ENCODE results near the gene SEMA5B. TPM values are rescaled to one million over a fixed set of nuclear protein-coding genes. Genes with fewer than 3 reads are reported as not detected.

Gene SEMA5B
- polyA plus RNA-seq, 1 donor from 2014 or later: 7.0 TPM

- TF ChIP-seq CTCF (IDR thresholded peaks at IDR 0.05; ENCODE audit: poor library complexity, severe bottlenecking): no peak
- no peak for TF ChIP-seq SMC3 (conservative IDR thresholded peaks at IDR 0.05; ENCODE audit: poor library complexity)
- no peak for TF ChIP-seq EP300 (conservative IDR thresholded peaks at IDR 0.05; ENCODE audit: poor library complexity, severe bottlenecking)
- no peak for TF ChIP-seq EZH2 (IDR thresholded peaks at IDR 0.05; ENCODE audit: borderline replicate concordance, insufficient read depth, low read length, poor library complexity, severe bottlenecking)
- TF ChIP-seq RAD21 (conservative IDR thresholded peaks at IDR 0.05): no peak
- TF ChIP-seq TAF1 (IDR thresholded peaks at IDR 0.05; ENCODE audit: low read depth): no peak
- Histone ChIP-seq H3K36me3 (ENCODE audit: insufficient read depth, low read length) (no peaks in the 10 kb centered on the region), H3K4me2 (ENCODE audit: low read length) (no peak overlapping the region), H3F3A (ENCODE audit: insufficient read depth, low read length, poor library complexity, severe bottlenecking) (no peaks in the 10 kb centered on the region), H2AFZ (ENCODE audit: low read depth, low read length) (no peak overlapping the region), H3K9me2 (ENCODE audit: insufficient read depth, low read length) (no peaks in the 10 kb centered on the region), H3K4me3 (ENCODE audit: low read length) (no peak overlapping the region), H3K79me2 (replicated peaks; ENCODE audit: insufficient read depth, low read length) (no peaks in the 10 kb centered on the region), H3K9me3 (ENCODE audit: low read length) (no peaks in the 10 kb centered on the region), H3K27ac (ENCODE audit: low read length) (no peak overlapping the region), H4K20me1 (ENCODE audit: insufficient read depth) (no peaks in the 10 kb centered on the region), H3K27me3 (ENCODE audit: insufficient read depth, low read depth, low read length) (no peaks in the 10 kb centered on the region), H3K9ac (ENCODE audit: low read length) (no peak overlapping the region)
These were observed 145.1 kb downstream of the SEMA5B start for GRCh38 chr3:122882361-122882947.

DNA sequence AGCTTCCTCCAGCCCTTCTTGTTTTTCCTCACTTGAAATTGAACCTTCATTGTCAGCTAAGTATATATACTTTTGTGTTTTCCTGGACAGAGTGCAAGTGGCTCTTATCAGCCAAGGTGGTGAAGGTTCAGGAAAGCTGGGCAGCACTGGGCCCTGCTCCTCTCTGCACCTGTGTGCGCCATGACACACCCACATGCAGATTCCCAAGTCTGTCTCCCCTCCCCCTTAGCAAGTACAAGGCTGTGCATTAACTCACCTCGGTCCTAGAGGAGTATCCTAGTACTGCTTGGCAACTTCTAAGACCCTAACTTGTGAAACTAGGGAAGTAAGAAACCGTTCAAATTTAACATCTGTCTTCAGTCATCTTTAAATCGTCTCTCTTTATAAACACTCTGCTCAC is 146.9 kb downstream of the SEMA5B start:
- no peak overlapping the region for H3K4me2 ChIP-seq (ENCODE audit: low read length)
- no peak for TF ChIP-seq CTCF (IDR thresholded peaks at IDR 0.05; ENCODE audit: poor library complexity, severe bottlenecking)
- no peak for TF ChIP-seq EZH2 (IDR thresholded peaks at IDR 0.05; ENCODE audit: borderline replicate concordance, insufficient read depth, low read length, poor library complexity, severe bottlenecking)
- TF ChIP-seq, protein P1, sequence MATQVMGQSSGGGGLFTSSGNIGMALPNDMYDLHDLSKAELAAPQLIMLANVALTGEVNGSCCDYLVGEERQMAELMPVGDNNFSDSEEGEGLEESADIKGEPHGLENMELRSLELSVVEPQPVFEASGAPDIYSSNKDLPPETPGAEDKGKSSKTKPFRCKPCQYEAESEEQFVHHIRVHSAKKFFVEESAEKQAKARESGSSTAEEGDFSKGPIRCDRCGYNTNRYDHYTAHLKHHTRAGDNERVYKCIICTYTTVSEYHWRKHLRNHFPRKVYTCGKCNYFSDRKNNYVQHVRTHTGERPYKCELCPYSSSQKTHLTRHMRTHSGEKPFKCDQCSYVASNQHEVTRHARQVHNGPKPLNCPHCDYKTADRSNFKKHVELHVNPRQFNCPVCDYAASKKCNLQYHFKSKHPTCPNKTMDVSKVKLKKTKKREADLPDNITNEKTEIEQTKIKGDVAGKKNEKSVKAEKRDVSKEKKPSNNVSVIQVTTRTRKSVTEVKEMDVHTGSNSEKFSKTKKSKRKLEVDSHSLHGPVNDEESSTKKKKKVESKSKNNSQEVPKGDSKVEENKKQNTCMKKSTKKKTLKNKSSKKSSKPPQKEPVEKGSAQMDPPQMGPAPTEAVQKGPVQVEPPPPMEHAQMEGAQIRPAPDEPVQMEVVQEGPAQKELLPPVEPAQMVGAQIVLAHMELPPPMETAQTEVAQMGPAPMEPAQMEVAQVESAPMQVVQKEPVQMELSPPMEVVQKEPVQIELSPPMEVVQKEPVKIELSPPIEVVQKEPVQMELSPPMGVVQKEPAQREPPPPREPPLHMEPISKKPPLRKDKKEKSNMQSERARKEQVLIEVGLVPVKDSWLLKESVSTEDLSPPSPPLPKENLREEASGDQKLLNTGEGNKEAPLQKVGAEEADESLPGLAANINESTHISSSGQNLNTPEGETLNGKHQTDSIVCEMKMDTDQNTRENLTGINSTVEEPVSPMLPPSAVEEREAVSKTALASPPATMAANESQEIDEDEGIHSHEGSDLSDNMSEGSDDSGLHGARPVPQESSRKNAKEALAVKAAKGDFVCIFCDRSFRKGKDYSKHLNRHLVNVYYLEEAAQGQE (IDR thresholded peaks at IDR 0.05; ENCODE audit: borderline replicate concordance): no peak
- no peak for TF ChIP-seq MXI1 (conservative IDR thresholded peaks at IDR 0.05; ENCODE audit: poor library complexity, severe bottlenecking)
- TF ChIP-seq TAF1 (IDR thresholded peaks at IDR 0.05; ENCODE audit: low read depth): no peak
- no peak for TF ChIP-seq EP300 (conservative IDR thresholded peaks at IDR 0.05; ENCODE audit: poor library complexity, severe bottlenecking)
- TF ChIP-seq POLR2AphosphoS5 (IDR thresholded peaks at IDR 0.05): no peak
- no peak for TF ChIP-seq RAD21 (conservative IDR thresholded peaks at IDR 0.05)
- TF ChIP-seq SMC3 (conservative IDR thresholded peaks at IDR 0.05; ENCODE audit: poor library complexity): no peak
- no peaks in the 10 kb centered on the region for H3F3A ChIP-seq (ENCODE audit: insufficient read depth, low read length, poor library complexity, severe bottlenecking)
- no peak overlapping the region for H3K27ac ChIP-seq (ENCODE audit: low read length)
- H3K36me3 ChIP-seq (ENCODE audit: insufficient read depth, low read length): no peaks in the 10 kb centered on the region
- H4K20me1 ChIP-seq (ENCODE audit: insufficient read depth): no peaks in the 10 kb centered on the region
- no peaks in the 10 kb centered on the region for H3K9me3 ChIP-seq (ENCODE audit: low read length)
- no peak overlapping the region for H3K9ac ChIP-seq (ENCODE audit: low read length)
- H3K79me2 ChIP-seq (replicated peaks; ENCODE audit: insufficient read depth, low read length): no peaks in the 10 kb centered on the region
- no peaks in the 10 kb centered on the region for H3K27me3 ChIP-seq (ENCODE audit: insufficient read depth, low read depth, low read length)
- H3K4me3 ChIP-seq (ENCODE audit: low read length): no peak overlapping the region
- no peaks in the 10 kb centered on the region for H3K9me2 ChIP-seq (ENCODE audit: insufficient read depth, low read length)
- no peak overlapping the region for H2AFZ ChIP-seq (ENCODE audit: low read depth, low read length)
